Measurements from ENCODE around the gene NAA10.

The NAA10 gene

GRCh38 chrX:153888344-153888743, 46.5 kb downstream of the NAA10 start:
- Histone ChIP-seq H3K4me3 (ENCODE audit: control insufficient read depth in 1 of 7, extremely low read depth in 1 of 7, insufficient read depth in 4 of 7, low read depth in 2 of 7, low read length in 6 of 7) (no peak overlapping the region), H3K9me3 (ENCODE audit: control extremely low read depth in 1 of 5, control insufficient read depth in 4 of 5, insufficient read depth in 2 of 5, low read depth in 1 of 5, low read length in 4 of 5) (peaks cover 0 to 2% (median 0%) of the 10 kb centered on the region in 5 experiments), H3K27me3 (replicated peaks in 2 of 5; ENCODE audit: control insufficient read depth in 4 of 5, insufficient read depth in 5 of 5, low read length in 4 of 5) (peaks cover 2 to 80% (median 20%) of the 10 kb centered on the region in 5 experiments), H3K4me1 (ENCODE audit: control extremely low read depth in 1 of 4, control insufficient read depth in 4 of 4, insufficient read depth in 4 of 4, low read length in 3 of 4) (peaks cover 0 to 5% (median 2%) of the 10 kb centered on the region in 4 experiments), H3K36me3 (ENCODE audit: control insufficient read depth in 4 of 4, insufficient read depth in 4 of 4, low read length in 3 of 4) (no peaks in the 10 kb centered on the region), H3K27ac (ENCODE audit: insufficient read depth in 1 of 2, low read depth in 1 of 2, low read length in 2 of 2, poor library complexity in 1 of 2, severe bottlenecking in 2 of 2) (no peak overlapping the region)
- 100% methylated on average over 1 of the region's 6 CpGs for WGBS (ENCODE audit: insufficient coverage)
- ChIA-PET CTCF (no interaction called here), POLR2A (no interaction called here)
- DNase-seq, result no peak

GRCh38 chrX:153887385-153887784, 47.5 kb downstream of the NAA10 start:
- no peak overlapping the region for H3K27ac ChIP-seq (ENCODE audit: insufficient read depth in 1 of 2, low read depth in 1 of 2, low read length in 2 of 2, poor library complexity in 1 of 2, severe bottlenecking in 2 of 2)
- H3K4me1 ChIP-seq (ENCODE audit: control extremely low read depth in 1 of 4, control insufficient read depth in 4 of 4, insufficient read depth in 4 of 4, low read length in 3 of 4), result peaks cover 0 to 8% (median 4%) of the 10 kb centered on the region in 4 experiments
- no peak for DNase-seq
- no peak overlapping the region for H3K4me3 ChIP-seq (ENCODE audit: control insufficient read depth in 1 of 7, extremely low read depth in 1 of 7, insufficient read depth in 4 of 7, low read depth in 2 of 7, low read length in 6 of 7)
- H3K27me3 ChIP-seq (replicated peaks in 2 of 5; ENCODE audit: control insufficient read depth in 4 of 5, insufficient read depth in 5 of 5, low read length in 4 of 5), result peaks cover 2 to 83% (median 20%) of the 10 kb centered on the region in 5 experiments
- peaks cover 0 to 2% (median 0%) of the 10 kb centered on the region in 5 experiments for H3K9me3 ChIP-seq (ENCODE audit: control extremely low read depth in 1 of 5, control insufficient read depth in 4 of 5, insufficient read depth in 2 of 5, low read depth in 1 of 5, low read length in 4 of 5)
- H3K36me3 ChIP-seq (ENCODE audit: control insufficient read depth in 4 of 4, insufficient read depth in 4 of 4, low read length in 3 of 4), result no peaks in the 10 kb centered on the region
- ChIA-PET CTCF (interaction anchor here (0.8 kb wide), 1 partner anchor 9 kb away, joined by 4 read pairs; no protein-coding TSS in a partner anchor), POLR2A (no interaction called here)
- WGBS (ENCODE audit: insufficient coverage), result 76% methylated on average over 5 of the region's 8 CpGs

- Histone ChIP-seq H3K27ac (ENCODE audit: insufficient read depth in 1 of 2, low read depth in 1 of 2, low read length in 2 of 2, poor library complexity in 1 of 2, severe bottlenecking in 2 of 2) (no peak overlapping the region), H3K36me3 (ENCODE audit: control insufficient read depth in 4 of 4, insufficient read depth in 4 of 4, low read length in 3 of 4) (no peaks in the 10 kb centered on the region), H3K27me3 (replicated peaks in 2 of 5; ENCODE audit: control insufficient read depth in 4 of 5, insufficient read depth in 5 of 5, low read length in 4 of 5) (peaks cover 0 to 86% (median 20%) of the 10 kb centered on the region in 5 experiments), H3K9me3 (ENCODE audit: control extremely low read depth in 1 of 5, control insufficient read depth in 4 of 5, insufficient read depth in 2 of 5, low read depth in 1 of 5, low read length in 4 of 5) (peaks cover 0 to 2% (median 0%) of the 10 kb centered on the region in 5 experiments), H3K4me3 (ENCODE audit: control insufficient read depth in 1 of 7, extremely low read depth in 1 of 7, insufficient read depth in 4 of 7, low read depth in 2 of 7, low read length in 6 of 7) (no peak overlapping the region), H3K4me1 (ENCODE audit: control extremely low read depth in 1 of 4, control insufficient read depth in 4 of 4, insufficient read depth in 4 of 4, low read length in 3 of 4) (peaks cover 0 to 8% (median 4%) of the 10 kb centered on the region in 4 experiments)
- DNase-seq, result no peak
- 55% methylated on average over 12 of the region's 13 CpGs for WGBS (ENCODE audit: insufficient coverage)
- ChIA-PET CTCF (interaction anchor here (0.8 kb wide), 1 partner anchor 9 kb away, joined by 4 read pairs; no protein-coding TSS in a partner anchor), POLR2A (no interaction called here)
Observed at GRCh38 chrX:153886915-153887314, 47.9 kb downstream of the NAA10 start.

- H3K27me3 ChIP-seq (replicated peaks in 2 of 5; ENCODE audit: control insufficient read depth in 4 of 5, insufficient read depth in 5 of 5, low read length in 4 of 5), result peaks cover 0 to 93% (median 20%) of the 10 kb centered on the region in 5 experiments
- peak within 1 kb of the TSS in 1 of 7 experiments; percentile 5 for H3K4me3 ChIP-seq (ENCODE audit: control insufficient read depth in 1 of 7, extremely low read depth in 1 of 7, insufficient read depth in 4 of 7, low read depth in 2 of 7, low read length in 6 of 7)
- peaks cover 0 to 2% (median 0%) of the 10 kb centered on the region in 5 experiments for H3K9me3 ChIP-seq (ENCODE audit: control extremely low read depth in 1 of 5, control insufficient read depth in 4 of 5, insufficient read depth in 2 of 5, low read depth in 1 of 5, low read length in 4 of 5)
- ChIA-PET POLR2A (interaction anchor here (0.5 kb wide), 1 partner anchor 213 kb away, joined by 3 read pairs; no protein-coding TSS in a partner anchor), CTCF (no interaction called here)
- H3K36me3 ChIP-seq (ENCODE audit: control insufficient read depth in 4 of 4, insufficient read depth in 4 of 4, low read length in 3 of 4), result no peaks in the 10 kb centered on the region
- peaks cover 0 to 8% (median 4%) of the 10 kb centered on the region in 4 experiments for H3K4me1 ChIP-seq (ENCODE audit: control extremely low read depth in 1 of 4, control insufficient read depth in 4 of 4, insufficient read depth in 4 of 4, low read length in 3 of 4)
- no peak within 1 kb of the TSS for H3K27ac ChIP-seq (ENCODE audit: insufficient read depth in 1 of 2, low read depth in 1 of 2, low read length in 2 of 2, poor library complexity in 1 of 2, severe bottlenecking in 2 of 2)
- no peak for DNase-seq
- whole genome bisulfite sequencing (ENCODE audit: insufficient coverage), result 26% methylated on average over 40 of the region's 94 CpGs
Observed at GRCh38 chrX:153885968-153886903, 48.6 kb downstream of the NAA10 start, which contains the start of gene L1CAM. L1CAM (minus strand) TSS chrX:153886173; CDS start chrX:153875836, 10,337 bp downstream.

GRCh38 chrX:153885208-153885787, 49.5 kb downstream of the NAA10 start:
- CTCF ChIA-PET, result no interaction called here
- POLR2A ChIA-PET, result no interaction called here
- 18% methylated on average over 24 of the region's 32 CpGs for WGBS (ENCODE audit: insufficient coverage)

GRCh38 chrX:153884590-153884989, 50.2 kb downstream of the NAA10 start:
- 45% methylated on average over 5 of the region's 6 CpGs for WGBS (ENCODE audit: insufficient coverage)
- POLR2A ChIA-PET, result no interaction called here
- Histone ChIP-seq H3K4me3 (ENCODE audit: control insufficient read depth in 1 of 7, extremely low read depth in 1 of 7, insufficient read depth in 4 of 7, low read depth in 2 of 7, low read length in 6 of 7) (no peak overlapping the region), H3K27me3 (replicated peaks in 2 of 5; ENCODE audit: control insufficient read depth in 4 of 5, insufficient read depth in 5 of 5, low read length in 4 of 5) (peaks cover 0 to 96% (median 24%) of the 10 kb centered on the region in 5 experiments), H3K4me1 (ENCODE audit: control extremely low read depth in 1 of 4, control insufficient read depth in 4 of 4, insufficient read depth in 4 of 4, low read length in 3 of 4) (peaks cover 0 to 8% (median 5%) of the 10 kb centered on the region in 4 experiments), H3K27ac (ENCODE audit: insufficient read depth in 1 of 2, low read depth in 1 of 2, low read length in 2 of 2, poor library complexity in 1 of 2, severe bottlenecking in 2 of 2) (no peak overlapping the region), H3K36me3 (ENCODE audit: control insufficient read depth in 4 of 4, insufficient read depth in 4 of 4, low read length in 3 of 4) (no peaks in the 10 kb centered on the region), H3K9me3 (ENCODE audit: control extremely low read depth in 1 of 5, control insufficient read depth in 4 of 5, insufficient read depth in 2 of 5, low read depth in 1 of 5, low read length in 4 of 5) (peaks cover 0 to 2% (median 0%) of the 10 kb centered on the region in 5 experiments)
- CTCF ChIA-PET, result interaction anchor here (1.1 kb wide), 1 partner anchor 27 kb away, joined by 3 read pairs; no protein-coding TSS in a partner anchor
- no peak for DNase-seq

More at GRCh38 chrX:153885208-153885787, 49.5 kb downstream of the NAA10 start:
- no peaks in the 10 kb centered on the region for H3K36me3 ChIP-seq (ENCODE audit: control insufficient read depth in 4 of 4, insufficient read depth in 4 of 4, low read length in 3 of 4)
- peaks cover 0 to 8% (median 4%) of the 10 kb centered on the region in 4 experiments for H3K4me1 ChIP-seq (ENCODE audit: control extremely low read depth in 1 of 4, control insufficient read depth in 4 of 4, insufficient read depth in 4 of 4, low read length in 3 of 4)
- no peak overlapping the region for H3K27ac ChIP-seq (ENCODE audit: insufficient read depth in 1 of 2, low read depth in 1 of 2, low read length in 2 of 2, poor library complexity in 1 of 2, severe bottlenecking in 2 of 2)
- peak overlapping the region in 1 of 7 experiments; percentile 5 for H3K4me3 ChIP-seq (ENCODE audit: control insufficient read depth in 1 of 7, extremely low read depth in 1 of 7, insufficient read depth in 4 of 7, low read depth in 2 of 7, low read length in 6 of 7)
- peaks cover 0 to 93% (median 19%) of the 10 kb centered on the region in 5 experiments for H3K27me3 ChIP-seq (replicated peaks in 2 of 5; ENCODE audit: control insufficient read depth in 4 of 5, insufficient read depth in 5 of 5, low read length in 4 of 5)
- DNase-seq, result no peak
- peaks cover 0 to 2% (median 0%) of the 10 kb centered on the region in 5 experiments for H3K9me3 ChIP-seq (ENCODE audit: control extremely low read depth in 1 of 5, control insufficient read depth in 4 of 5, insufficient read depth in 2 of 5, low read depth in 1 of 5, low read length in 4 of 5)
